ENCODE results near the gene CARNS1. TPM values are rescaled to one million over a fixed set of nuclear protein-coding genes. Genes with fewer than 3 reads are reported as not detected.

Gene CARNS1
- total RNA-seq, 2 experiments from 2014 or later: 6.2 to 6.9 TPM

GRCh38 chr11:67412495-67413179, 2.8 kb upstream of the CARNS1 start:
- DNase-seq (no peak), ATAC-seq (no peak)
- no peak overlapping the region for H3K27ac Mint-ChIP-seq
- H3K36me3 Mint-ChIP-seq (ENCODE audit: low read depth): peaks cover 23% of the 10 kb centered on the region
- CTCF ChIA-PET: interaction anchor here (0.9 to 1.7 kb wide), 5 partner anchors 9 to 61 kb away, joined by 3 to 6 read pairs (median 4); partner anchors contain the start of genes PPP1CA, RAD9A and TBC1D10C
- intact Hi-C loops (cut with micrococcal nuclease): no loop called here
- H3K4me1 Mint-ChIP-seq (ENCODE audit: low read depth): peaks cover 76% of the 10 kb centered on the region
- H3K4me3 Mint-ChIP-seq: no peak overlapping the region
- H3K27me3 Mint-ChIP-seq: no peaks in the 10 kb centered on the region
- POLR2A ChIA-PET: interaction anchor here (0.5 to 3.3 kb wide), 18 partner anchors 8 to 933 kb away, joined by 3 to 18 read pairs (median 5); partner anchors contain the start of genes PPP1CA, PTPRCAP, RPS6KB2 and TBC1D10C
- no peaks in the 10 kb centered on the region for H3K9me3 Mint-ChIP-seq
- no peak for TF ChIP-seq CTCF (IDR thresholded peaks at IDR 0.05)

- TF ChIP-seq CTCF (IDR thresholded peaks at IDR 0.05): no peak
- ATAC-seq: no peak
- no peak overlapping the region for H3K4me3 Mint-ChIP-seq
- peaks cover 76% of the 10 kb centered on the region for H3K4me1 Mint-ChIP-seq (ENCODE audit: low read depth)
- ChIA-PET CTCF (interaction anchor here (0.9 to 1.7 kb wide), 6 partner anchors 9 to 93 kb away, joined by 3 to 6 read pairs (median 3); partner anchors contain the start of genes PPP1CA and TBC1D10C), POLR2A (interaction anchor here (0.7 to 3.3 kb wide), 14 partner anchors 10 to 126 kb away, joined by 3 to 17 read pairs (median 5); partner anchors contain the start of genes AIP, PPP1CA, PTPRCAP and RPS6KB2)
- peaks cover 16% of the 10 kb centered on the region for H3K36me3 Mint-ChIP-seq (ENCODE audit: low read depth)
- H3K27me3 Mint-ChIP-seq: no peaks in the 10 kb centered on the region
- H3K9me3 Mint-ChIP-seq: no peaks in the 10 kb centered on the region
- intact Hi-C loops (cut with micrococcal nuclease): no loop called here
- H3K27ac Mint-ChIP-seq: peak overlapping the region; percentile 6
- DNase-seq: no peak
Measured at GRCh38 chr11:67413266-67413849, 2.1 kb upstream of the CARNS1 start.

- peak; percentile 81 for DNase-seq
- no peaks in the 10 kb centered on the region for H3K27me3 Mint-ChIP-seq
- H3K9me3 Mint-ChIP-seq: no peaks in the 10 kb centered on the region
- ChIA-PET POLR2A (interaction anchor here (0.7 to 10.0 kb wide), 8 partner anchors 9 to 89 kb away, joined by 3 to 178 read pairs (median 25); partner anchors contain the start of genes AIP, PPP1CA, PTPRCAP and RAD9A), CTCF (interaction anchor here (1.4 to 2.0 kb wide), 2 partner anchors 14 to 74 kb away, joined by 3 to 6 read pairs; partner anchors contain the start of gene PPP1CA)
- H3K4me1 Mint-ChIP-seq (ENCODE audit: low read depth): peaks cover 65% of the 10 kb centered on the region
- intact Hi-C loops (cut with micrococcal nuclease): no loop called here
- H3K27ac Mint-ChIP-seq: peak overlapping the region; percentile 85
- no peaks in the 10 kb centered on the region for H3K36me3 Mint-ChIP-seq (ENCODE audit: low read depth)
- peak overlapping the region; percentile 71 for H3K4me3 Mint-ChIP-seq
- no peak for TF ChIP-seq CTCF (IDR thresholded peaks at IDR 0.05)
- peak; percentile 15 for ATAC-seq
Measured at GRCh38 chr11:67416416-67417335, 1.2 kb downstream of the CARNS1 start.

GRCh38 chr11:67417425-67417824, 1.9 kb downstream of the CARNS1 start:
- intact Hi-C loops (cut with micrococcal nuclease): no loop called here
- no peak for TF ChIP-seq CTCF (IDR thresholded peaks at IDR 0.05)
- DNase-seq (no peak), ATAC-seq (no peak)
- Mint-ChIP-seq H3K27ac (peak overlapping the region; percentile 65), H3K4me3 (peak overlapping the region; percentile 82), H3K4me1 (ENCODE audit: low read depth) (peaks cover 58% of the 10 kb centered on the region), H3K9me3 (no peaks in the 10 kb centered on the region), H3K27me3 (no peaks in the 10 kb centered on the region), H3K36me3 (ENCODE audit: low read depth) (no peaks in the 10 kb centered on the region)
- POLR2A ChIA-PET: interaction anchor here (0.7 to 10.0 kb wide), 10 partner anchors 9 to 167 kb away, joined by 3 to 178 read pairs (median 18); partner anchors contain the start of genes AIP, GSTP1, PPP1CA and PTPRCAP
- CTCF ChIA-PET: interaction anchor here (0.8 to 2.0 kb wide), 6 partner anchors 12 to 74 kb away, joined by 3 to 6 read pairs (median 4); partner anchors contain the start of genes POLD4 and PPP1CA

Measured in activated CD8-positive, alpha-beta T cell treated with anti-CD3 and anti-CD28 coated beads for 36 hours (primary cell).